Measurements from ENCODE around the gene IGDCC3. TPM values are rescaled to one million over a fixed set of nuclear protein-coding genes. Genes with fewer than 3 reads are reported as not detected.

IGDCC3 gene
- total RNA-seq, 4 donors from 2014 or later = not detected

- H3K27ac ChIP-seq = no peak overlapping the region
- no peaks in the 10 kb centered on the region for H3K4me1 ChIP-seq
- no peaks in the 10 kb centered on the region for H3K9me3 ChIP-seq
- H3K27me3 ChIP-seq = no peaks in the 10 kb centered on the region
- DNase-seq (ENCODE audit: low spot score in 2 of 2) = no peak
- WGBS, 2 donors = 82 to 87% methylated on average over 10 of the region's 10 CpGs
- no peaks in the 10 kb centered on the region for H3K36me3 ChIP-seq
- TF ChIP-seq EP300 (IDR thresholded peaks at IDR 0.05) (no peak), POLR2A (IDR thresholded peaks at IDR 0.05) (no peak)
- TF ChIP-seq, protein P1, sequence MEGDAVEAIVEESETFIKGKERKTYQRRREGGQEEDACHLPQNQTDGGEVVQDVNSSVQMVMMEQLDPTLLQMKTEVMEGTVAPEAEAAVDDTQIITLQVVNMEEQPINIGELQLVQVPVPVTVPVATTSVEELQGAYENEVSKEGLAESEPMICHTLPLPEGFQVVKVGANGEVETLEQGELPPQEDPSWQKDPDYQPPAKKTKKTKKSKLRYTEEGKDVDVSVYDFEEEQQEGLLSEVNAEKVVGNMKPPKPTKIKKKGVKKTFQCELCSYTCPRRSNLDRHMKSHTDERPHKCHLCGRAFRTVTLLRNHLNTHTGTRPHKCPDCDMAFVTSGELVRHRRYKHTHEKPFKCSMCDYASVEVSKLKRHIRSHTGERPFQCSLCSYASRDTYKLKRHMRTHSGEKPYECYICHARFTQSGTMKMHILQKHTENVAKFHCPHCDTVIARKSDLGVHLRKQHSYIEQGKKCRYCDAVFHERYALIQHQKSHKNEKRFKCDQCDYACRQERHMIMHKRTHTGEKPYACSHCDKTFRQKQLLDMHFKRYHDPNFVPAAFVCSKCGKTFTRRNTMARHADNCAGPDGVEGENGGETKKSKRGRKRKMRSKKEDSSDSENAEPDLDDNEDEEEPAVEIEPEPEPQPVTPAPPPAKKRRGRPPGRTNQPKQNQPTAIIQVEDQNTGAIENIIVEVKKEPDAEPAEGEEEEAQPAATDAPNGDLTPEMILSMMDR (IDR thresholded peaks at IDR 0.05) = no peak
- no peak overlapping the region for H3K4me3 ChIP-seq
Measured at GRCh38 chr15:65343374-65343981, 34.3 kb downstream of the IGDCC3 start.

DNA sequence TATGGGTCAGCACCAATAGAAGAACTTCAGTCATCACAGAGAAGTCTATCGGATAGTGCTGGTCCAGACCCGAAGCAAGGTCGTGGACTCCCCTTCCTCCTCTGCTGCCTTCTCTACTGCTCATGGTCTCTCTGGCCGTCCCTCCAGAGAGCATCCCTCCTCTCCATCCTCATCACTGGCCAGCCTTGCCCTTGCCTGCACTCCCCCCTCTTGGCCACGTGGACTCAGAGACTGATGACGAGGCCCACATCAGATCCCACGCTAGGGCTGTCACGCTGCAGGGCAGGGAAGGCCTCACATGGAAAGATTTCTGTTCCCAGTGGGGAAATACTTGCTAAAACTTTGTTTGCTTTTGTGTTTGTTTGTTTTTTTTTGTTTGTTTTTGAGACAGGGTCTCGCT lies 35.3 kb downstream of the IGDCC3 start:
- 85 to 87% methylated on average over 9 of the region's 9 CpGs for WGBS, 2 donors
- TF ChIP-seq POLR2A (IDR thresholded peaks at IDR 0.05) (no peak), EP300 (IDR thresholded peaks at IDR 0.05) (no peak)
- TF ChIP-seq, protein P1 (IDR thresholded peaks at IDR 0.05) = no peak

GRCh38 chr15:65339920-65340319 lies 37.9 kb downstream of the IGDCC3 start:
- H3K4me1 ChIP-seq = no peaks in the 10 kb centered on the region
- H3K36me3 ChIP-seq = no peaks in the 10 kb centered on the region
- H3K4me3 ChIP-seq = no peak overlapping the region
- no peaks in the 10 kb centered on the region for H3K27me3 ChIP-seq
- WGBS, 2 donors = 52 to 56% methylated on average over 7 of the region's 7 CpGs
- TF ChIP-seq, protein P1 (IDR thresholded peaks at IDR 0.05) = no peak
- TF ChIP-seq EP300 (IDR thresholded peaks at IDR 0.05) (no peak), POLR2A (IDR thresholded peaks at IDR 0.05) (no peak)
- no peak for DNase-seq (ENCODE audit: low spot score in 2 of 2)
- H3K27ac ChIP-seq = no peak overlapping the region
- H3K9me3 ChIP-seq = no peaks in the 10 kb centered on the region

More for the DNA sequence above, 35.3 kb downstream of the IGDCC3 start:
- H3K9me3 ChIP-seq = no peaks in the 10 kb centered on the region
- no peak for DNase-seq (ENCODE audit: low spot score in 2 of 2)
- no peaks in the 10 kb centered on the region for H3K36me3 ChIP-seq
- H3K4me3 ChIP-seq = no peak overlapping the region
- no peaks in the 10 kb centered on the region for H3K4me1 ChIP-seq
- no peaks in the 10 kb centered on the region for H3K27me3 ChIP-seq
- H3K27ac ChIP-seq = no peak overlapping the region

GRCh38 chr15:65339416-65339815 lies 38.4 kb downstream of the IGDCC3 start:
- H3K36me3 ChIP-seq = no peaks in the 10 kb centered on the region
- H3K27ac ChIP-seq = no peak overlapping the region
- H3K9me3 ChIP-seq = no peaks in the 10 kb centered on the region
- no peaks in the 10 kb centered on the region for H3K4me1 ChIP-seq
- WGBS, 2 donors = 75 to 80% methylated on average over 6 of the region's 6 CpGs
- no peaks in the 10 kb centered on the region for H3K27me3 ChIP-seq
- no peak for DNase-seq (ENCODE audit: low spot score in 2 of 2)
- H3K4me3 ChIP-seq = no peak overlapping the region
- TF ChIP-seq POLR2A (IDR thresholded peaks at IDR 0.05) = no peak
- no peak for TF ChIP-seq EP300 (IDR thresholded peaks at IDR 0.05)
- TF ChIP-seq, protein P1 (IDR thresholded peaks at IDR 0.05) = no peak

DNA sequence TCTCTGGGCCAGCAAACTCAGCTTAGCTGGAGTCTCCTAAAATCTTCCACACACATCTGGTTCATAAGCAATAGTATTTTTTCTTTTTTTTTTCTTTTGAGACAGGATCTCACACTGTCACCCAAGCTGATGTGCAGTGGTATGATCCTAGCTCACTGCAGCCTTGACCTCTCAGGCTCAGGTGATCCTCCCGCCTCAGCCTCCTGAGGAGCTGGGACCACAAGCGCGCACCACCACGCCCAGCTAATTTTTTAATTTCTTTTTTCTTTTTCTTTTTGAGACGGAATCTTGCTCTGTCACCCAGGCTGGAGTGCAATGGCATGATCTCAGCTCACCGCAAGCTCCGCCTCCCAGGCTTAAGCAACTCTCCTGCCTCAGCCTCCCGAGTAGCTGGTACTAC lies 39.0 kb downstream of the IGDCC3 start:
- 88 to 90% methylated on average over 8 of the region's 8 CpGs for WGBS, 2 donors
- Histone ChIP-seq H3K36me3 (no peaks in the 10 kb centered on the region), H3K4me1 (no peaks in the 10 kb centered on the region), H3K4me3 (no peak overlapping the region), H3K27me3 (no peaks in the 10 kb centered on the region), H3K9me3 (no peaks in the 10 kb centered on the region), H3K27ac (no peak overlapping the region)
- no peak for DNase-seq (ENCODE audit: low spot score in 2 of 2)
- no peak for TF ChIP-seq POLR2A (IDR thresholded peaks at IDR 0.05)
- TF ChIP-seq, protein P1 (IDR thresholded peaks at IDR 0.05) = no peak
- no peak for TF ChIP-seq EP300 (IDR thresholded peaks at IDR 0.05)

Measured in tibial nerve (tissue), 4 donors.